IPS-NIHi11 (cell line): ENCODE measurements around the gene CHMP5.
A peak's percentile ranks its signal among the peaks of the same experiment; 100 is the strongest.

Source experiments
- DNase-seq: peaks from one replicate; pipeline ENCODE4 v3.0.0; 2012; ENCODE audit warnings: mixed read lengths, low spot score

The CHMP5 gene

GRCh38 chr9:33264473-33265177 is at the start of gene CHMP5, which contains the start of gene BAG1:
Gene CHMP5 (plus strand): TSS chr9:33265049. CDS start chr9:33265079, 30 bp downstream.
Gene BAG1 (minus strand): TSS chr9:33264708.
- DNase-seq = peak; percentile 97

- DNase-seq = no peak
Measured at GRCh38 chr9:33220681-33221567, 43.9 kb upstream of the CHMP5 start.

DNA sequence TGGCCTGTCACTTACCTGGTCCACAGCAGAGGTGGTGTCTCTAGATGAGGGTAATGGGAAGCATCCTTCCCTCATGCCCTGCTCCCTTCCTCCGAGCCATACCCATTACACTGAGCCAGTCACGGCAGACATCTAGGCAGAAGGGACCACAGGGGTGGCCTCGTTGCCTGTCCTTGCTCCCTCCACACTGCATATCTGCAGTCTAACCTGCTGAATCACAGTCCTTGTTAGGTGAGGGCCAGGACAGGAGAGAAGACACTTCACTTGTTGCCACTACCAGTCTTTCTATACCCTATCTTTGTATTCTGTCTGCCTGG is 43.3 kb upstream of the CHMP5 start:
- DNase-seq = no peak

DNA sequence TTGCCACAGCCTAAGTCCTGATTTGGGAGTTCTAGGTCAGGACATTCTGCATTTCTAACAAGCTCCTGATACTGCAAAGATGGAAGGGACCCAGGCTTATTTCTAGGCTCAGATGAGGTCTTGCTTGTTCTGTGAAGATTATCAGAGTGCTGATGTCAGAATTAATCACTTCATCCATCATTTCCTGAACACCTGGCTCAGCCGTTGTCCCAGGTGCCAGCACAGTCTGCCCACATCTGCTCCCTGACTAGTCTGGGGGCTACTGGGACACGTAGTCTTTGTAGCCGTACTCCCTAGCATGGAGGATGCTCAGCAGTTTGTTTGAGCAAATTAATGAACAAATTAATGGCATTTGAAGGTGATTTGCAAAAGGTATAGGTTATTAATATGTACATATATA is 42.8 kb upstream of the CHMP5 start:
- no peak for DNase-seq

GRCh38 chr9:33223696-33224095 is 41.2 kb upstream of the CHMP5 start:
- DNase-seq = no peak

DNA sequence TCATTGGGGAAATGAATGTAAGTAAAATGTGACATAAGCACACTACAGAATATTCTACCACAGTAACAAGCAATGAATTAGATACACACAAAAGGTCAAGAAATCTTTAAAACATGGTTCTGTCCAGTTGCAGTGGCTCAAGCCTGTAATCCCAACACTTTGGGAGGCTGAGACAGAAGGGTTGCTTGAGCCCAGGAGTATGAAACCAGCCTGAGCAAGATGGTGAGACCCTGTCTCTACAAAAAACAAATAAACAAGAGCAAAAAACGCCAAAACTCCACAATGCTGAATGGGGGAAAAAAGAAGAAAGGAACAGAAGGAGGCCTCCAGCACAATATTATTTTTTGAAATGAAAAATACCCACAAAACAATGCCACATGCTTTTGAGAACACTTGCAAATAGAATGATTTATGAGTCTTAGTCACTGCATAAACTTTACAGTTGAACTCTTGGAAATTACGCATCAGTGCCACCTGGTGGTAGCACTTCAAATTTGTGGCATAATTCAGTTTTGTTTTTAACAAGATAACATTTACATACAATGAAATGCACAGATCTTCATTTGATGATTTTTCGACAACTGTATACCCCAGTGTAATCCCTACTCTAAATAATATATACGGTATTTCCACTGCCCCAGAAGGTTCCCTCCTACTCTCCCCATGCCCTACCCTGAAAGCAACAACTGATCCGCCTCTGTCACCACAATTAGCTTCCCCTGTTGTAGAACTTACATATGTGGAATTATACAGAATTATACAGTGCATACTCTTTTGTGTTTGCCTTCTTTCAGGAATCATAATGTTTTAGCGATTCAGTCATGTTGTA is 39.3 kb upstream of the CHMP5 start:
- DNase-seq = no peak

DNA sequence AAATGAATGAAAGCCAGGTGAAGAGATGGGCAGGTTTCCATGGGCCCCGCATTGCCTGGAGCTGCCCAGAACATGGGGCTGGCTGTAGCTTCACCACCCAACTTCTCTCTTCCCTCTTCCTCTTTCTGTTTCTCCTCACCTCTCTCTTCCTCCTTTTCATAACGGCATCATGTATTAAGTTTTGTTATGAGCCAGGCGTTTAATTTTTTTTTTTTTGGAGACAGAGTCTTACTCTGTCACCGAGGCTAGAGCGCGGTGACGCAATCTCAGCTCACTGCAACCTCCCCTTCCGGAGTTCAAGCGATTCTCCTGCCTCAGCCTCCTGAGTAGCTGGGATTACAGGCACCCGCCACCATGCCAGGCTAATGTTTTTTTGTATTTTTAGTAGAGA is 37.8 kb upstream of the CHMP5 start:
- DNase-seq = no peak

GRCh38 chr9:33227741-33228140 is 37.1 kb upstream of the CHMP5 start:
- no peak for DNase-seq

DNA sequence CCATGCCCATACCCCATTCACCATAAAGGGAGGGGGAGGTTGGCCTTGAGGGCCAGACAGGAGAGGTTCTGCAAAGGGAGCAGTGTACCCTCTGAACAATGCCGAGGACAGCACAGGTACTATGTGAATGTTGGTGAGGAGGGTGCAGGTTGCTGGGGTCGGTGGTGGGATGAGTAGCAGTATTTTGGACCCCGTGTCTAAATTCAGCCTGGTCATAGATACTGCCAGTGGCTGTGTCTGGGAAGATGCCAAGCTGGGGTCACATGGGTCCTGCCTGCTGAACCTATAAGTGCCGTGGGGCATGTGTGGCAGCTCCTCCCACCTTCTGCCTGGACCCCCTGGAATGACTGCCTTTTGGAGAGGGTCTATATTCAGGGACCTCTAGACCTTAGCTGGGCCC is 36.2 kb upstream of the CHMP5 start:
- DNase-seq = no peak

DNA sequence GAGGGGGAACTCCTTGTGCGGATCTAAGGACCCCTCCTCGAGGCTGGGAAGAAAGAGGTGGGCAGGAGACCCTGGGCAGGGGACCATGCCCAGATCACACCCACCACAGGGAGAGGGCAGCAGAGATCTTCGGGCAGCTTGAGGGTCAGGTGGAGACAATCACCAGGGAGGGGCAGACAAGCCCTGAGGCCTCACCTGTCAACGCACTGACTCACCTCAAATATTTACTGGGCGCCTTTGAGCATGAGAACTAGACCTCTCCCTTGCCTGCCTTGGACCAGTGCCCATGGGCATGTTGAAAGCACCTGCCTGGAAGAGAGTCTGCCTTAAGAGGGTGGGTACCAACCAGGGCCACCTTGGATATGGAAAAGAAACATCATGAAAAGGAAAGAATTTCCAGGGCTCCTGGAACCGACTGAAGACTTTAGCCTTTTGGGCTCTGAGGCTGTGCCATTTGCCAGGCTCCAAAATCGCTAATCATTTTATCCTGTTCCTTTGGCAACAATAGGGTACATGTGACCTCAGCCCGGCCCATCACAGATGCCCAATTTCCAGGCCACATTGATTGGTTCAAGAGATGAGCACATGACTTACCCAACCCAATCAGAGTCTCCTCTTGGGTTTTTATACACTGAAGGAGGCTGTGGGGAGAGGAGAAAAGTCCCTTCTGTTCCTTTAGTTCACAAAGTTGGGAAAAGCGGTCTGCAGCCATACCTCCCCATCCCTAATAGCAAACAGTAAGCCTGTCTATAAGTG is 35.3 kb upstream of the CHMP5 start:
- peak; percentile 32 for DNase-seq

- DNase-seq = no peak
Measured at GRCh38 chr9:33230756-33231622, 33.9 kb upstream of the CHMP5 start.

DNA sequence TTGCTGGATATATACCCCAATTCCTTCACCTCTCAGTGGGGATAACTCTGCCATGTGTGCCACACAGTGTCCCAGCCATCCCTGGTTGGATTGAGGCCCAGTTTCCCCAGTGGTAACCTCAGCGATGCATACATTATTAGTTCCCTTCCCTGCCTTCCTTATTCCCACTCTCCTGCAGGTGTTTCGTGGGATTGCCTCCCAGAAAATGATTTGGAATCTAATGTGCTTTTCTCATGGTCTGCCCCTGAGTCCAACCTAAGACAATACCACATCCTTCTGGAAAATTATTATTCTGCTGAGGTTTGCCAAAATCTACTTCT is 33.3 kb upstream of the CHMP5 start:
- no peak for DNase-seq

DNA sequence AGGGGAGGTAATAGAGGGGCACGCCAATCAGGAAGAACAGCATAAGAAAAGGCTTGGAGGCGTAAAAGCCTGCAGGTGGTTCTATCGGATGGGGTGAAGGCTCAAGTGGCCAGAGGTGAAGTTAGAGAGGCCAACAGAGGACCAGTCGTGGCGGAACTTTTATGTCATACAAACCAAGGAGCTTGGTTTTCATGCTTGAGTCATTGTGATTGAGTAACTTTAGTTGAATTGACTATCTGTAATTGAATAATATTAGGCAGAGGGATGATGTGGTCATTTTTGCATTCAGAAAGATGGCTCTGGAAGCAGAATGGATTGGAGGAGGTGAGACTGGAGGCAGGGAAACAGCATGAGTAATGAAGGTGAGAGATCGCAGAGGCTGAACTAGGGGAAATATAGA is 32.0 kb upstream of the CHMP5 start:
- no peak for DNase-seq

GRCh38 chr9:33233626-33234342 is 31.1 kb upstream of the CHMP5 start:
- no peak for DNase-seq

- no peak for DNase-seq
Measured at GRCh38 chr9:33234511-33235467, 30.1 kb upstream of the CHMP5 start.

DNA sequence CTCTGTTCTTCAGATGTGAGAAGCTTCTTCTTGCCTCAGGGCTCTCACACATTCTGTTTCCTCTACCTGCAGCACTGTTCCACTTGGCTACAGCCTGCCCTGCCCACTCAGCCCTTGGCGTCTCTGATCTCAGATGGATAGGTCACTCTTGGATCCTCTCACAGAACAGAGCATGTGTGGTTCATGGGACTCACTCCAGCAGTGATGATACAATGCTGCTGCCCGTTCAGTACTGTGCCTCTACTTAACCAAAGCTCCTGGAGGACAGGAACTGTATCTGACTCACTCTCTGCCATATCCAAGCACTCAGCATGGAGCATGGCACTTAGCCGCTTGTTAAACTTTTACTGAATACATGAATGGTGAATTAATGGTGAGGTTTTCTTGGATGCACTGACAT is 28.3 kb upstream of the CHMP5 start:
- no peak for DNase-seq

- DNase-seq = no peak
Measured at GRCh38 chr9:33239921-33240320, 24.9 kb upstream of the CHMP5 start, which contains the start of gene SPINK4. Gene SPINK4 (plus strand): TSS chr9:33240167. CDS start chr9:33240209, 42 bp downstream.

- no peak for DNase-seq
Measured at GRCh38 chr9:33241298-33241697, 23.6 kb upstream of the CHMP5 start.

GRCh38 chr9:33242609-33243134 is 22.2 kb upstream of the CHMP5 start:
- DNase-seq = no peak
